Measurements from ENCODE around the gene LACC1.

- no peak for TF ChIP-seq EZH2 (IDR thresholded peaks at IDR 0.05)
- no peak for TF ChIP-seq CTCF (IDR thresholded peaks at IDR 0.05)
- TF ChIP-seq EZH2phosphoT487 (IDR thresholded peaks at IDR 0.05) = no peak
Measured at GRCh38 chr13:43846496-43847158, 33.1 kb upstream of the LACC1 start.

Data from neural progenitor cell (in vitro differentiated cells).